AG10803 (cell line): Measurements from ENCODE around the gene ARPP21.

Experiments
- DNase-seq: peaks from one replicate; pipeline ENCODE4 v3.0.0; 2010; ENCODE audit warnings: low read depth
- H3K4me3 ChIP-seq: 2 replicates; pipeline ENCODE4 v1.5.1; 2011; ENCODE audit warnings: mild to moderate bottlenecking, low read length, control low read depth
- CTCF ChIP-seq: conservative IDR thresholded peaks from 2 replicates; pipeline ENCODE4 v1.5.1; 2011; ENCODE audit warnings: mild to moderate bottlenecking, low read length, control low read depth, inconsistent platforms

The ARPP21 gene

DNA sequence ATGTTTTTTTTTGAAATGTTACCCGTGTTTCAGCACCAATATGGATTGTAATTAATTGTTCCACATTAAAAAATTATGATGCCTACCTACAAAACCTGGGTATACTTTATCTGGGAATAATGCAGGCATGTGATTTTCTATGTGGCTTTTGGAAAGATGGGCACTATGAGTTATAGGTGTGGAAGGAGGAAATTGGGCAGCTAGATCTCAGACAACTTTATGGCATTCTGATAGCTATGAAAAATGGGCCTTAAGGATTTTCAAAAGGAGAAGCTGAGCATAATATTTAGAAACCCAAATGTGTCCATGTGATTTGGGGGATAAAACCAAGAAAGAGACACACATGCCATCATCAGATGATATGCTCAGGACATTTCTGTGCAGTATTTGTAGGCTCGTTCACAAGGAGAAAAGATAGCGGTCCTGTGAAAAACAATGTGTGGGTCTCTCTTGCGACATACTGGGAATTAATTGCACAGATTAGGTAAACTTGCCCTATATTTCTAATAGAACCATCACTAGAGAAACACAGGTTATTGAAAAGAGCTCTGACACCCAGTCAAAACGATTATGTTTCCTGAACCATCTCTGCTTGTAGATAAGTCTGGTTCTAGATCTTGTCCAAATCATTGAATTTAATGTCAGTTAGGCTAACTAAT is 35.3 kb downstream of the ARPP21 start:
- TF ChIP-seq CTCF: no peak
- no peak for DNase-seq
- no peak overlapping the region for H3K4me3 ChIP-seq

- no peak overlapping the region for H3K4me3 ChIP-seq
- TF ChIP-seq CTCF: no peak
- DNase-seq: no peak
Measured at GRCh38 chr3:35675206-35675605, 35.9 kb downstream of the ARPP21 start.

DNA sequence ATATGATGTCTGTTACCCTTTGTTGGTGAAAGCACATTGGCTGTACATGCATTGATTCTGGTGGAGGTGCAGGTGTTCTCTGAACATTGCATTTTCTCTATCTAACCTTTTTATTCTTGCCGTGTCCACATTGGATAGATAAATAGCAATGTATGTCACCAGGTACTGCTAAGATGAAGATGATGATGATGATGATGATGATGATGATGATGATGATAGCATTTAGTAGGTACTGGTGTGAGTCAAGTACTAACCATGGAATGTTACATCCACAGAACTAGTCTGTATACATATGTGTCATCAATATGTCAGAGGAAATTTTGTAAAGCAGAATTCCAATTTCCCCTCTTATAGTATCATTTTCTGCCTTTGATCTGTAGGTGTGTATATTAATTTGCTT is 36.3 kb downstream of the ARPP21 start:
- DNase-seq: no peak
- no peak for TF ChIP-seq CTCF
- H3K4me3 ChIP-seq: no peak overlapping the region

DNA sequence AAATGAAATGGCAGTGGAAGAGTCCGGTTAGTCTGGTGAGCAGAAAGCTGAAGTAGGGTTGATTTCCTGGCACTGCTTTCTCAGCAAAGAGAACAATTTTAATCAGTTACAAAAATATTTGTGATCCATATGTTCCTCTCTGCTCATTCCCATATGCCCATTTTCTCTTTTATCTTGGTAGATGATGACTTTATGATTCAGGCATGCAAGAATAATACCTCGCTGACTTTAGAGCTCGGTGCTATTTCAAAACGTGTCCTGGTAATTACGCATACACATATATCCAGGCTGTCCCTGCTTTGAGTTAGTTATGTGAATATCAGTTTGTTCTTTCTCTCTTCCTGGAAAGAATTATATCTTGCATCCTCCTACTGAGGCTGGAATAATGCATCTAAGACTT is 38.5 kb downstream of the ARPP21 start:
- no peak for DNase-seq
- H3K4me3 ChIP-seq: no peak overlapping the region

DNA sequence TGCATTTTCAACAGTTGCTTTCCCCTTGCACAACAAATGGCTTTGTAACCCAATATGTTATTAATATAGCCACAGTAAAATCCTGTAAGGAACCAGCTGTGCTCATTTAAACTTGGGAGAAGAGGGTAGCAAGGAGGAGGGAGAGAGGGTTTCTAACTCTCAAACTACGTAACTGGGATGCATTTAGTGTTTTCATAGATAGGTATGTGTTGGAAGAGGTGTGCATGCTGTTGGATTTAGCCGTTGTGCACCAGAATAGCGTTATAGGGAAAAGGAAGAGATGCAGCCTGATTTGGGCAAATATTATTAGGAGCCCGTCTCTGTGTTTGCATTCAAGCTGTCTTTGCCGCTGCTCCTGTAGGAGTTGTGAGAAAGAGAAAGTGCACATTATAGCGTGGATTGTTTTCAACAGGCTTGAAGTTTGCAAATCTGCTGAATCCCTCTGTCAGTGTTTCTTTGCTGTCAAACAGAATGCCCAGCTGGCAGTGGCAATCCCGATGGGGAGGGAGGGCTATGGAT is 39.4 kb downstream of the ARPP21 start:
- no peak for TF ChIP-seq CTCF
- H3K4me3 ChIP-seq: no peak overlapping the region
- no peak for DNase-seq

More for the DNA sequence above, 38.5 kb downstream of the ARPP21 start:
- TF ChIP-seq CTCF: no peak

DNA sequence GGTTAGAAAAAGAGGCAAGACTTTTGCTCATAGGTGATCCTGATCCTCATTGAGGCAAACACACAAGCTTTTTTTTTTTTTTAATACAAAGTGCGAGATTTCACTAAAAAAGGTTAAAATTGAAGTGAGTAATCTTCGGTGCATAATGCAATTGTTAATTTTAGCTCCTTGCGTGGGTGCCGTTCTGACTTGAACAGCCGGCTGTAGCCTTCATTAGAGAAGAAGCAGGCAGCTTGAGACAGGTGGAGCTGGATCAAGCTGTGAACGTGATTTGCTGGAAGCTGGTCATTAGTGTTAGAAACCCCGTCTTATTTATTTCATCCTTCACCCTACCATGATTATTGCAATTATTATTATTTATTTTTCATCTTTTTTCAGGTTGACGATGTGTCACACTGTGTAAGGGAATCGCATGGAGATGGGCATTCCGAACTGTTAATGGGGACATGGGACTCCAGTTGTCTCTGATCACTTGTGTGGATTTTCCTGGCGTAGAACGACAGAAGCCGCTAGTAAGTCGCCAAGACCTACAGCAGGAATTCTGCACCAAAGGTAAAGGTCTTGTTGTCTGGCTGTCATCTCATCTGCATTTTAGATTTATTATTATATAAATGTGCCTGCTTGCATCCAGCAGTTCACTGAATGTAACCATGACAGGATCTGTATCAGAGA is 40.2 kb downstream of the ARPP21 start:
- no peak overlapping the region for H3K4me3 ChIP-seq
- no peak for DNase-seq
- TF ChIP-seq CTCF: no peak

DNA sequence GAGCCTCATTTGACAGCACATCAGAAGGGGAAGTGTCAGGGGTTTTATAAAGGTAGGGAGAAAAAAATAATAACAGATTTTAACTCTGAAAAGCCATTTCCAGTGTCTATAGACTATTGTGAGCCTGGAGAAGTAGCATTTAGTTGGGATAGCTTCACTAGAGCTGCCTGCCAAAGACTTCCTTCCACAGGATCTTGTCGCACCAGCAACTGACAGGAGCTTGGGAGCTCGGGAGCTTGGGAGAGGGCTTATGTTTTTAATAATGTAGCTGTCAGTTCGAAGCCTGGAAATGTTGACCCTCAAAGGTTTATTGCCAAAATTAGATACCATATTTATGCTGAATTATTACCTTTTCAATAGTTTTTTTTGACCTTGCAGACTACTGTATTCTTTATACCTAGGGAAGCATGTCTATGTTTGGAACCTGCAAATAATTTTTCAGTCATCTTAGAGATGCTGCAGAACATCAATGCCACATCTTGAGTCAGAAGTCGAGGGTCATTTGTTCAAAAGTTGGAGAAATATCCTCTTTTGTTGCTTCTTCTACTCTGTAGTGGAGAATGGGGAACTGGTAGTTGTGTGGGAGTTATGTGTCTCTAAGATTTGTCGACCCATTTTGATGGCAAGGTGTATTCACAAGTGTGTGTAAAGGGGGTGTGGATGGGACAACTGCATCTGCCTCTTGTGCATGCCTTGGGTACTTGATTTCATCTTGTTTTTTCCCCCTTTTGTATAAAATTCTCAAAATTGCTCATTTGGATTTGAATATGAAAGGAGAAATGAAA is 41.7 kb downstream of the ARPP21 start:
- no peak for TF ChIP-seq CTCF
- DNase-seq: no peak
- H3K4me3 ChIP-seq: no peak overlapping the region
